ENCODE results near the gene MISP. TPM values are rescaled to one million over a fixed set of nuclear protein-coding genes. Genes with fewer than 3 reads are reported as not detected.
"Not testable (repeated sequence)": the region's sequence is repeated elsewhere in the genome, so short reads cannot be mapped to it uniquely, and the experiment has no call there.

MISP gene
- total RNA-seq, 4 donors from 2014 or later: 197 to 501 (median 402) TPM

GRCh38 chr19:738509-739128, 12.3 kb upstream of the MISP start:
- no peaks in the 10 kb centered on the region for H3K27me3 ChIP-seq
- H3K27ac ChIP-seq: peak overlapping the region; percentile 73 to 76 (median 74)
- TF ChIP-seq CTCF (IDR thresholded peaks at IDR 0.05): no peak
- peak; percentile 3 for TF ChIP-seq EP300 (IDR thresholded peaks at IDR 0.05; ENCODE audit: low read depth)
- peak; percentile 25 for TF ChIP-seq POLR2A (IDR thresholded peaks at IDR 0.05)
- TF ChIP-seq POLR2AphosphoS5 (IDR thresholded peaks at IDR 0.05): peak in 2 of 3 donors; percentile 45 to 67
- 65% methylated on average over 23 of the region's 23 CpGs; no CpG with 5 or more reads in 1 of the 2 donors for WGBS, 2 donors (ENCODE audit: low coverage in 1 of 2)
- no peaks in the 10 kb centered on the region for H3K9me3 ChIP-seq
- H3K4me3 ChIP-seq: no peak overlapping the region
- in situ Hi-C loops (cut with MboI; ENCODE audit: low pct_ligation_motif_present in 1 of 4, low pct_unique_long_range_greater_than_20kb in 1 of 4, low sequenced_read_pairs in 3 of 4): no loop called here
- H3K36me3 ChIP-seq: no peaks in the 10 kb centered on the region
- DNase-seq: peak; percentile 85
- peaks cover 0 to 51% (median 19%) of the 10 kb centered on the region in 4 donors for H3K4me1 ChIP-seq
- intact Hi-C loops (cut with DNase I; ENCODE audit: low total_unique reads): no loop called here

- intact Hi-C loops (cut with DNase I; ENCODE audit: low total_unique reads) (no loop called here), in situ Hi-C loops (cut with MboI; ENCODE audit: low pct_ligation_motif_present in 1 of 4, low pct_unique_long_range_greater_than_20kb in 1 of 4, low sequenced_read_pairs in 3 of 4) (no loop called here)
- TF ChIP-seq POLR2A (IDR thresholded peaks at IDR 0.05): no peak
- TF ChIP-seq EP300 (IDR thresholded peaks at IDR 0.05; ENCODE audit: low read depth): no peak
- no peak for TF ChIP-seq CTCF (IDR thresholded peaks at IDR 0.05)
- no peak for TF ChIP-seq POLR2AphosphoS5 (IDR thresholded peaks at IDR 0.05)
- peak overlapping the region in 1 of 4 donors; percentile 74 for H3K27ac ChIP-seq
- H3K9me3 ChIP-seq: no peaks in the 10 kb centered on the region
- WGBS, 2 donors (ENCODE audit: low coverage in 1 of 2): 69 to 85% methylated on average over 7 to 36 of the region's 36 CpGs
- DNase-seq: no peak
- H3K36me3 ChIP-seq: no peaks in the 10 kb centered on the region
- no peaks in the 10 kb centered on the region for H3K27me3 ChIP-seq
- H3K4me1 ChIP-seq: peaks cover 0 to 52% (median 19%) of the 10 kb centered on the region in 4 donors
- H3K4me3 ChIP-seq: no peak overlapping the region
These were observed 10.8 kb upstream of the MISP start for GRCh38 chr19:739998-740715.

DNA sequence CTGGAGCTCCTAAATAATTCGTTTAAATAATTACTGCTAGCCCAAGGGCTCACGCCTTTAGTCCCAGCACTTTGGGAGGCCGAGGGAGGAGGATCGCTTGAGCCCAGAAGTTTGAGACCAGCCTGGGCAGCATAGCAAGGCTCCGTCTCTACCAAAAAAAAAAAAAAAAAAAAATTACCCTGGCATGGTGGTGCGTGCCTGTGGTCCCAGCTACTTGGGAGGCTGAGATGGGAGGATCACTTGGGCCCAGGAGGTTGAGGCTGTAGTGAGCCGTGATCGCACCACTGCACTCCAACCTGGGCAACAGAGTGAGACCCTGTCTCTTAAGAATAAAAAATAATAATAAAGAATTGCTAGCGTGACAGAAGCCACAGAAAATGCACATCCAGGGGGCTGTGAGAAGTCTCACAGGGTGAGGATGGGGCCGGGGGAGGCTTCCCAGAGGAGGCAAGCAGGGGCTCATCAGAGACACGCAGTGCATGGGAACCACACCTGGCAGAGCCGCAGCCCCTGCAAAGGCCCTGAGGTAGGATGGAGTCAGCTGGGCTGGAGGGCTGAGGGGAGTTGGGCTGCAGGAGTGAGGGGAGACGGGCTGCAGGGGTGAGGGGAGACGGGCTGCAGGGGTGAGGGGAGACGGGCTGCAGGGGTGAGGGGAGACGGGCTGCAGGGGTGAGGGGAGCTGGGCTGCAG, 10.0 kb upstream of the MISP start:
- H3K9me3 ChIP-seq; H3K27ac ChIP-seq; DNase-seq; H3K4me3 ChIP-seq; H3K27me3 ChIP-seq; intact Hi-C loops (cut with DNase I; ENCODE audit: low total_unique reads); H3K36me3 ChIP-seq; in situ Hi-C loops (cut with MboI; ENCODE audit: low pct_ligation_motif_present in 1 of 4, low pct_unique_long_range_greater_than_20kb in 1 of 4, low sequenced_read_pairs in 3 of 4): not testable (repeated sequence)
- peaks cover 0 to 52% (median 19%) of the 10 kb centered on the region in 4 donors for H3K4me1 ChIP-seq
- WGBS, 2 donors (ENCODE audit: low coverage in 1 of 2): 80% methylated on average over 14 of the region's 16 CpGs; no CpG with 5 or more reads in 1 of the 2 donors

DNA sequence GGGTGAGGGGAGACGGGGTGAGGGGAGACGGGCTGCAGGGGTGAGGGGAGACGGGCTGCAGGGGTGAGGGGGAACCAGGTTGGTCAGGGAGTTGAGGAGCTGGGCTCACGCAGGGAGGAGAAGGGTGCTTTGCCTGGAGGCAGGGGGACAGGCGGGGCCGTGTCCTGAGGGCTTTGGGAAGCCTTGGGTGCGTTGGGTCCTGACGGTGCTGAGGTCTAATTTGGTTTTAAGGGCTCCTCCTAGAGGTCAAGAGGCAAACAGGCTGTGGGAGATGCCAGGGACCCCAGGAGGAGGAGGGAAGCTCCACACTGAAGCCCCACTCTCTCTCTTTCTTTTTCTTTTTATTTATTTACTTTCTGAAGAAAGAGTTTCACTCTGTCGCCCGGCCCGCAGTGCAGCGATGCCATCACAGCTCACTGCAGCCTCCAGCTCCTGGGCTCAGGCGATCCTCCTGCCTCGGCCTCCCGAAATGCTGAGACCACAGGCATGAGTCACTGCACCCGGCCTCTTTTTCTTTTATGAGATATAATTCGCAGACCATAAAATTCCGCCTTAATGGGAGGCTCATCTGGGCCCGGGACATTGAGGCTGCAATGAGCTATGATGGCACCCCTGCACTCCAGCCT, 9.3 kb upstream of the MISP start:
- TF ChIP-seq POLR2A (IDR thresholded peaks at IDR 0.05): no peak
- TF ChIP-seq EP300 (IDR thresholded peaks at IDR 0.05; ENCODE audit: low read depth): no peak
- TF ChIP-seq CTCF (IDR thresholded peaks at IDR 0.05): peak in 1 of 5 experiments; percentile 8
- no peak for TF ChIP-seq POLR2AphosphoS5 (IDR thresholded peaks at IDR 0.05)
- Histone ChIP-seq H3K27me3 (no peaks in the 10 kb centered on the region), H3K4me1 (peaks cover 0 to 52% (median 19%) of the 10 kb centered on the region in 4 donors), H3K4me3 (no peak overlapping the region), H3K9me3 (no peaks in the 10 kb centered on the region), H3K36me3 (no peaks in the 10 kb centered on the region), H3K27ac (peak overlapping the region in 1 of 4 donors; percentile 29)
- DNase-seq: no peak
- WGBS, 2 donors (ENCODE audit: low coverage in 1 of 2): 49 to 65% methylated on average over 9 to 19 of the region's 19 CpGs
- intact Hi-C loops (cut with DNase I; ENCODE audit: low total_unique reads) (no loop called here), in situ Hi-C loops (cut with MboI; ENCODE audit: low pct_ligation_motif_present in 1 of 4, low pct_unique_long_range_greater_than_20kb in 1 of 4, low sequenced_read_pairs in 3 of 4) (no loop called here)

Data from transverse colon (tissue), 4 donors.